Measurements from ENCODE around the gene BID. TPM values are rescaled to one million over a fixed set of nuclear protein-coding genes. Genes with fewer than 3 reads are reported as not detected.
A peak's percentile ranks its signal among the peaks of the same experiment; 100 is the strongest.

The BID gene
- total and polyA plus RNA-seq, 2 of the 4 experiments (the other 2 are of a cell fraction) = 69.5 to 240 TPM

DNA sequence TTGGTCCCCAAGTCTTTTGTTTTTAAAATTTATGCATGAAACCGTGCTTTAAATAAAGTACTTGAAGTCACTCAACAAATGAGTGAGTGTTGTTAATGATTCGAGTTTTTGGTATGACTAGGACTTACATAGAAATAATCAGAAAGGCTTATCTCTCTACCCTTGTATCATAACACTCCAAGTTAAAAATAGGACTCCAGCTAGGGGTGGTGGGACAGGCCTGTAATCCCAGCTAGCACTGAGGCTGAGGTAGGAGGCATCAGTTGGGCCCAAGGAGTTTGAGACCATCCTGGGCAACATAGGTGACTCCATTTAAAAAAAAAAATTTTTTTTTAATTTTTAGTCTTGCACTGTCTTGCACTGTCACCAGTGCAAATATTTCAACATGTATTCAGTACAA is 80.1 kb downstream of the BID start:
- peaks cover 5% of the 10 kb centered on the region for H3K9me1 ChIP-seq (ENCODE audit: insufficient read depth, low read length)
- H2AK5ac ChIP-seq (ENCODE audit: low read depth, low read length) = no peak overlapping the region
- H3K9me3 ChIP-seq (ENCODE audit: control insufficient read depth, insufficient read depth, low read length) = no peaks in the 10 kb centered on the region
- H4K20me1 ChIP-seq (ENCODE audit: insufficient read depth, low read length) = no peaks in the 10 kb centered on the region
- no TSS peak for BruUV-seq (replicated peaks)
- dilution Hi-C loops (cut with HindIII; ENCODE audit: low sequenced_read_pairs, unreplicated experiment) = no loop called here
- intact Hi-C loops (cut with micrococcal nuclease) = no loop called here
- H3K4ac ChIP-seq (ENCODE audit: low read depth, low read length) = no peak overlapping the region
- no CpG with 5 or more reads among the region's 2 CpGs for WGBS, 2 experiments (ENCODE audit: extremely low coverage in 2 of 2, insufficient read length in 1 of 2)
- no peak overlapping the region for H3K27ac ChIP-seq (ENCODE audit: insufficient read depth, low read length)
- in situ Hi-C loops (cut with MboI; ENCODE audit: low sequenced_read_pairs) = no loop called here
- no peak overlapping the region for H4K91ac ChIP-seq (ENCODE audit: insufficient read depth, low read depth, low read length)
- H3K4me3 ChIP-seq (ENCODE audit: insufficient read depth, low read depth, low read length) = no peak overlapping the region
- no peak overlapping the region for H3K56ac ChIP-seq (ENCODE audit: extremely low read depth, insufficient read depth, low read length)
- 0 out of 2 replicates have a peak overlapping the region, but pooled peaks have one; percentile 21 for H3K14ac ChIP-seq (replicated peaks; ENCODE audit: low read depth, low read length)
- H2BK5ac ChIP-seq (ENCODE audit: low read depth, low read length, poor library complexity, severe bottlenecking) = peak overlapping the region; percentile 39
- H4K8ac ChIP-seq (ENCODE audit: low read depth in 2 of 2, low read length in 2 of 2) = no peak overlapping the region; a peak in 1 of 4 replicates
- H3K27me3 ChIP-seq (ENCODE audit: control insufficient read depth, insufficient read depth, low read length) = no peaks in the 10 kb centered on the region
- no peak for DNase-seq
- H2BK20ac ChIP-seq (ENCODE audit: low read depth, low read length) = no peak overlapping the region
- no peak overlapping the region for H3K18ac ChIP-seq (ENCODE audit: low read depth, low read length)
- TF ChIP-seq MAZ (IDR thresholded peaks at IDR 0.05; ENCODE audit: borderline replicate concordance, low read depth, low read length) (no peak), SMC3 (IDR thresholded peaks at IDR 0.05; ENCODE audit: low read depth, low read length) (no peak), RFX5 (IDR thresholded peaks at IDR 0.05; ENCODE audit: low read depth, low read length) (no peak), CEBPB (IDR thresholded peaks at IDR 0.05; ENCODE audit: low read depth, low read length) (no peak), FOS (IDR thresholded peaks at IDR 0.05; ENCODE audit: low read depth, low read length) (no peak), POLR2A (IDR thresholded peaks at IDR 0.05; ENCODE audit: low read depth, low read length) (no peak), RAD21 (IDR thresholded peaks at IDR 0.05; ENCODE audit: low read length) (no peak), NFE2L2 (IDR thresholded peaks at IDR 0.05; ENCODE audit: low read depth, low read length) (no peak), BHLHE40 (IDR thresholded peaks at IDR 0.05; ENCODE audit: low read depth, low read length) (no peak), MXI1 (IDR thresholded peaks at IDR 0.05; ENCODE audit: borderline replicate concordance, low read depth, low read length) (no peak), CHD1 (IDR thresholded peaks at IDR 0.05; ENCODE audit: low read depth, low read length) (no peak), MAFK (IDR thresholded peaks at IDR 0.05; ENCODE audit: low read depth, low read length) (no peak), RCOR1 (IDR thresholded peaks at IDR 0.05; ENCODE audit: insufficient replicate concordance, low read length) (no peak)
- TF ChIP-seq, protein P1, sequence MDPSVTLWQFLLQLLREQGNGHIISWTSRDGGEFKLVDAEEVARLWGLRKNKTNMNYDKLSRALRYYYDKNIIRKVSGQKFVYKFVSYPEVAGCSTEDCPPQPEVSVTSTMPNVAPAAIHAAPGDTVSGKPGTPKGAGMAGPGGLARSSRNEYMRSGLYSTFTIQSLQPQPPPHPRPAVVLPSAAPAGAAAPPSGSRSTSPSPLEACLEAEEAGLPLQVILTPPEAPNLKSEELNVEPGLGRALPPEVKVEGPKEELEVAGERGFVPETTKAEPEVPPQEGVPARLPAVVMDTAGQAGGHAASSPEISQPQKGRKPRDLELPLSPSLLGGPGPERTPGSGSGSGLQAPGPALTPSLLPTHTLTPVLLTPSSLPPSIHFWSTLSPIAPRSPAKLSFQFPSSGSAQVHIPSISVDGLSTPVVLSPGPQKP (IDR thresholded peaks at IDR 0.05; ENCODE audit: borderline replicate concordance, low read depth, low read length) = no peak
- TF ChIP-seq, protein P2, sequence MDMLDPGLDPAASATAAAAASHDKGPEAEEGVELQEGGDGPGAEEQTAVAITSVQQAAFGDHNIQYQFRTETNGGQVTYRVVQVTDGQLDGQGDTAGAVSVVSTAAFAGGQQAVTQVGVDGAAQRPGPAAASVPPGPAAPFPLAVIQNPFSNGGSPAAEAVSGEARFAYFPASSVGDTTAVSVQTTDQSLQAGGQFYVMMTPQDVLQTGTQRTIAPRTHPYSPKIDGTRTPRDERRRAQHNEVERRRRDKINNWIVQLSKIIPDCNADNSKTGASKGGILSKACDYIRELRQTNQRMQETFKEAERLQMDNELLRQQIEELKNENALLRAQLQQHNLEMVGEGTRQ (IDR thresholded peaks at IDR 0.05; ENCODE audit: low read depth, low read length) = no peak
- TF ChIP-seq, protein P3, sequence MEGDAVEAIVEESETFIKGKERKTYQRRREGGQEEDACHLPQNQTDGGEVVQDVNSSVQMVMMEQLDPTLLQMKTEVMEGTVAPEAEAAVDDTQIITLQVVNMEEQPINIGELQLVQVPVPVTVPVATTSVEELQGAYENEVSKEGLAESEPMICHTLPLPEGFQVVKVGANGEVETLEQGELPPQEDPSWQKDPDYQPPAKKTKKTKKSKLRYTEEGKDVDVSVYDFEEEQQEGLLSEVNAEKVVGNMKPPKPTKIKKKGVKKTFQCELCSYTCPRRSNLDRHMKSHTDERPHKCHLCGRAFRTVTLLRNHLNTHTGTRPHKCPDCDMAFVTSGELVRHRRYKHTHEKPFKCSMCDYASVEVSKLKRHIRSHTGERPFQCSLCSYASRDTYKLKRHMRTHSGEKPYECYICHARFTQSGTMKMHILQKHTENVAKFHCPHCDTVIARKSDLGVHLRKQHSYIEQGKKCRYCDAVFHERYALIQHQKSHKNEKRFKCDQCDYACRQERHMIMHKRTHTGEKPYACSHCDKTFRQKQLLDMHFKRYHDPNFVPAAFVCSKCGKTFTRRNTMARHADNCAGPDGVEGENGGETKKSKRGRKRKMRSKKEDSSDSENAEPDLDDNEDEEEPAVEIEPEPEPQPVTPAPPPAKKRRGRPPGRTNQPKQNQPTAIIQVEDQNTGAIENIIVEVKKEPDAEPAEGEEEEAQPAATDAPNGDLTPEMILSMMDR (conservative IDR thresholded peaks at IDR 0.05; ENCODE audit: low read depth, low read length) = no peak
- POLR2A ChIA-PET (ENCODE audit: unreplicated experiment) = no interaction called here
- peaks cover 3% of the 10 kb centered on the region; the same call in 1 of the 2 replicates for H3K4me1 ChIP-seq (ENCODE audit: control insufficient read depth, insufficient read depth, low read length)
- CTCF ChIA-PET = no interaction called here
- H2AK9ac ChIP-seq (replicated peaks; ENCODE audit: low read depth, low read length, poor library complexity) = no peak overlapping the region
- H3K4me2 ChIP-seq (ENCODE audit: low read depth, low read length) = no peak overlapping the region
- no peak overlapping the region for H2BK120ac ChIP-seq (ENCODE audit: low read depth, low read length)
- H3K9ac ChIP-seq (ENCODE audit: low read depth, low read length) = no peak overlapping the region
- H3K23ac ChIP-seq (ENCODE audit: low read depth, low read length) = no peak overlapping the region
- no peak overlapping the region for H4K5ac ChIP-seq (ENCODE audit: low read depth, low read length)
- H2AFZ ChIP-seq (replicated peaks; ENCODE audit: low read length, poor library complexity) = no peak overlapping the region
- peaks cover 18 to 29% of the 10 kb centered on the region in 2 experiments for H3K79me1 ChIP-seq (ENCODE audit: low read depth in 1 of 2, low read length in 2 of 2)
- no peak overlapping the region for H2BK15ac ChIP-seq (ENCODE audit: low read depth, low read length)
- peaks cover 11% of the 10 kb centered on the region for H3K36me3 ChIP-seq (ENCODE audit: control insufficient read depth, insufficient read depth, low read length)
- no peak for ATAC-seq (ENCODE audit: low read depth)
